NAMALWA (cell line): ENCODE data around the gene TBCD.

Experiments used
- DNase-seq: peaks from one replicate; pipeline ENCODE4 v3.0.0-alpha.2; 2015; ENCODE audit warnings: low spot score

TBCD gene

GRCh38 chr17:82751571-82752370 is at the start of gene TBCD:
Gene TBCD, plus strand, starts transcription at chr17:82752065. Its CDS starts 129 bp downstream, at chr17:82752194.
- peak; percentile 87 for DNase-seq

- DNase-seq: no peak
Observed at GRCh38 chr17:82702231-82702927, 49.5 kb upstream of the TBCD start.

- DNase-seq: no peak
Observed at GRCh38 chr17:82703036-82703745, 48.7 kb upstream of the TBCD start.

GRCh38 chr17:82703935-82704865 is 47.7 kb upstream of the TBCD start:
- DNase-seq: no peak

GRCh38 chr17:82704886-82705285 is 47.0 kb upstream of the TBCD start:
- no peak for DNase-seq

- no peak for DNase-seq
Observed at GRCh38 chr17:82705756-82706155, 46.1 kb upstream of the TBCD start.

GRCh38 chr17:82709024-82709675 is 42.7 kb upstream of the TBCD start:
- DNase-seq: peak; percentile 51

GRCh38 chr17:82709676-82710498 is 42.0 kb upstream of the TBCD start:
- no peak for DNase-seq

- no peak for DNase-seq
Observed at GRCh38 chr17:82710499-82711232, 41.2 kb upstream of the TBCD start.

- no peak for DNase-seq
Observed at GRCh38 chr17:82713071-82713723, 38.7 kb upstream of the TBCD start.

- peak; percentile 94 for DNase-seq
Observed at GRCh38 chr17:82716203-82717010, 35.5 kb upstream of the TBCD start, which contains the start of gene FN3KRP. Gene FN3KRP, plus strand, starts transcription at chr17:82716706. Its CDS starts 50 bp downstream, at chr17:82716756.

GRCh38 chr17:82718986-82719685 is 32.7 kb upstream of the TBCD start:
- DNase-seq: peak; percentile 44

GRCh38 chr17:82720204-82720603 is 31.7 kb upstream of the TBCD start:
- no peak for DNase-seq

- DNase-seq: no peak
Observed at GRCh38 chr17:82722341-82723013, 29.4 kb upstream of the TBCD start.

GRCh38 chr17:82723169-82723807 is 28.6 kb upstream of the TBCD start:
- DNase-seq: no peak

GRCh38 chr17:82726427-82726826 is 25.4 kb upstream of the TBCD start:
- DNase-seq: no peak
